NCI-H1436 treated with DMSO at 0.1 percent for 48 hours (cell line): Measurements from ENCODE around the gene GOLGB1.
"Not testable (repeated sequence)": the region's sequence is repeated elsewhere in the genome, so short reads cannot be mapped to it uniquely, and the experiment has no call there.

Experiments used
- DNase-seq: peaks from one replicate; lab custom pipeline; 2025; lab: John Stamatoyannopoulos, UW

Gene GOLGB1

DNA sequence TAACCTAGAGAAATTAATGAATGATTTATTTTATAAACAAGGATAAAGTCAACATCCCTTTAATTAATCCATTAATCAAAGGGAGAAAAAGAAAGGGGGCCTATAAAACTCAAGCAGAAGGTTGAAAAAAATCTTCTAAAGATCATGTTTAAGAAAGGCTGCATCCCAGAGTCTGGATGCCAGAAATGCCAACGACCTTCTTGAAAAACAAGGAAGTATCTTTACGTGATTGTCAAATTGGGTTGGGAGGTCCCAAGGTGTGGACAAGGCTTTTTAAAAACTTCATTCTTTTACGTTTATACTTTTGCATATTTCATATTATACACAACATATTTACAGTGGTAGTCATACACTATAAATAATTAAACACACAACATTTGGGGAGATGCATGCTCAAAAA is 1.6 kb downstream of the GOLGB1 start:
- no peak for DNase-seq

DNA sequence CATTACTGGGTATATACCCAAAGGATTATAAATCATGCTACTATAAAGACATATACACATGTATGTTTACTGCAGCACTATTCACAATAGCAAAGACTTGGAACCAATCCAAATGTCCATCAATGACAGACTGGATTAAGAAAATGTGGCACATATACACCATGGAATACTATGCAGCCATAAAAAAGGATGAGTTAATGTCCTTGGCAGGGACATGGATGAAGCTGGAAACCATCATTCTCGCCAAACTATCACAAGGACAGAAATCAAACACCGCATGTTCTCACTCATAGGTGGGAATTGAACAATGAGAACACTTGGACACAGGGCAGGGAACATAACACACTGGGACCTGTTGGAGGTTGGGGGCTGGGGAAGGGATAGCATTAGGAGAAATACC is 6.4 kb downstream of the GOLGB1 start:
- DNase-seq = not testable (repeated sequence)

DNA sequence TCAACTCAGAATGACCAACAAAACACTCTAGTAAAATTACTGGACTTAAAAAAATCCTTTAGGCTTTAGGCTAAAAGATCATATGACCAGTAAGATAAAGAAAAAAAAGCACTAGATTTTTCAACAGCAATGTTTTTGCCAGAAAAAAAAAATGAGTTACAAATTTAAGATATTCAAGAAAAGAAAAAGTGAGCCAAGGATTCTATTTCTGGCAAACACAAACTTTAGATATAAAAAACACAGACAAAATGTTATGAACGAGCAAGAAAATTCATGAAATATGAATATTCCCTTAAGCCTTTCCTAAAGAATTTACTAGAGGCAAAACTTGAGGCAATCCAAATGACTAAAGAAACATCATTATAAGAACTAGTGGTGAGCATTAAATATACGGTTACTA is 8.6 kb downstream of the GOLGB1 start:
- no peak for DNase-seq

DNA sequence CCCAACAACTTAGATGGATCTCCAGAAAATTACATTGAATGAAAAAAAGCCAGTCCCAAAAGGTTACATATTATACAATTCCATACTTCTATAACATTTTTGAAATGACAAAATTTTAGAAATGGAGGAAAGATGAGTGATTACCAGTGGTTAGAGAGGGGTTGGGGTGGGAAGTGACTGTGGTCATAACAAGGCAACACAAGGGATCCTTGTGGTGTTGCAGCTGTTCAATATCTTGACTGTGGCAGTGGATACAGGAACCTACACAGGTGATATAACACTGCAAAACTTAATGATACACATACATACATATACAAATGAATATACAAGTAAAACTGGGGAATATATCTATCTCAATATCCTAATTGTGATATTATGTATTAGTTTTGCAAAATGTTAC is 9.6 kb downstream of the GOLGB1 start:
- no peak for DNase-seq

DNA sequence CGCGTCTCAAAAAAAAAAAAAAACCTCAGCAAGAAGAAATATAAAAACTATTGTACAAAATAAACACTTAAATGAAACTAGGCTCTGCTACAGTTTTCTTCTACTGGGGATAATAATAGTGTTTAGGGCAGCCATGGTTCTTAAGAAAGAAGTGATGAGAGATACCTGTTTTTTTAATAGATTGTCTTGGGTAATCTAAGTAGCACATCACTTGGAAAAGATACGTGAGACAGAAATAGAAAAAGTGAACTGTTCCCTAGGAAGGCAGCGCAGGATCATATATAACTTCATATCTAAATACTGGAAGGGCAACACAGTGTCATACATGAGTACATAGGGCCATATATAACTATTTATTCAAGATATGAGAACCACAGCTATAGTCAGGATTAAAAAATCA is 11.9 kb downstream of the GOLGB1 start:
- DNase-seq = no peak

DNA sequence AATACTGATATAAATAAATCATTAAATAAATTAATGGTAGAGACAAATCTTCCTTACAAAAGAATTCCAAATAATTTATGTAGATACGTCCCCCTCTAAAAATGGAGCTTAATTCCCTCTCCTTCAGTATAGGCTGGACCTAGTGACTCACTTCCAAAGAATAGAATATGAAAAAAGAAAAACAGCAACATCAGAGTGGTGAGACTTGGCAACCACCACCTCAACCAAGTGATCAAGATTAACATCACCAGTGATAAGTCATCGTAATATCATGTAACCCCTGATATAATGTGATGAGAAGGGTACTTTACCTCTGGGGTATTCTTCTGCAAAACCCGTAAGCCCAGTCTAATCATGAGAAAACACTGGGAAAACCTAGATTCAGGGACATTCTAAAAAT is 13.4 kb downstream of the GOLGB1 start:
- DNase-seq = no peak

DNA sequence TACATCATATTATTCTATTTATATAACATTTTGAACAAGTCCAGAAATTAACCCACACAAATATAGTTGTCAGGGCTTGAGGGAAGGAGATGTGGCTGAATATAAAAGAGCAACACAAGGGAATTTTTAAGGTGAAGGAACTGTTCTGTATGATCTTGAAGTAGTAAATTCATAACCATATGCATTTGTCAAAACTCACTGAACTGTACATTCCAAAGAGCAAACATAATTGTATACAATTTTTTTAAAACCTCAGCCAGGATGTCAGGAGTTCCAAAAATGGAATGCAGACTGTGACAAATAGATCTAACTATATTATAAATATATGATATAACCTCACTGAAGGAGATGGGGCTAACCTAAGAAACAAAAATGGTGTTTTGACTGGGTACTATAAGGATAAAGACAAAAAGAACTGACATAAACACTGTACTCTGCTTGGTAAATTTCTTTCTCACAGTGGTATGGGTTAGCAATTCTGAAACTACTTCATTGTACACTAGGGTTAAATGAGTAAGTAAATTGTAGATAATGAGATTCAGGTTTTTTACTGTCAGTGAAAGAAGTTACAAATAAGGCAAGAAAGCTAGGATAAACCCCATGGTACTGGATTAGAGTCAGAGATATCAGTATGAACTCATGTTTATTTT is 14.4 kb downstream of the GOLGB1 start:
- DNase-seq = no peak

DNA sequence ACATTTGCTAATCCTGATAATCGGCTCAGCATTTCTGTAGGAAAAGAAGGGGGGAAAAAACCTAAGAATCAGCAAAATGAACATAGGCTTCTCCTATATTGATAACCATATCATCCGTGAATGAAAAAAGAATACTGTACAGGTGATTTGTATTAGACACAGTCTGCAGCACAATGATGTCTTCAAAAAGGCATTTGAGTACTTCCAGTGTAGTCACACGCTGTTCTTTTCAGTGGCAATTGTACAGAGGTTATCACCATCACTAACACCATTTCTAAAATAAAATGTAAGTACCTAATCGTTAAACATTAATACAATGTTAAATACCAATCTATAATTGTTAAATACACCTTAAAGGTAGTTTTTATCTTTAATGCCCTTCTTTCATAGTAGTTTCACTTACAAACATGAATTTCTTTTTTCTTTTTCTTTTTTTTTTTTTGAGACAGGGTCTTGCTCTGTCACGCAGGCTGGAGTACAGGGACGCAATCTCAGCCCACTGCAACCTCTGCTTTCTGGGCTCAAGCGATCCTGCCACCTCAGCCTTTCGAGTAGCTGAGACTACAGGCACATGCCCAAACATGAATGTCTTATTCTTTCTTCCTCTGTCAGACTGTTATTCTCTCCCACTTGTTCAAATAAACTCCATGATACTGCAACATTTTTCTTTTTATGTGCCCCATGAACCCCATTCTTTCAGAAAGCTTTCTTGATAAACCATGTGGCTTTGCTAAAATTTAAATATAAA is 18.4 kb downstream of the GOLGB1 start:
- DNase-seq = no peak

DNA sequence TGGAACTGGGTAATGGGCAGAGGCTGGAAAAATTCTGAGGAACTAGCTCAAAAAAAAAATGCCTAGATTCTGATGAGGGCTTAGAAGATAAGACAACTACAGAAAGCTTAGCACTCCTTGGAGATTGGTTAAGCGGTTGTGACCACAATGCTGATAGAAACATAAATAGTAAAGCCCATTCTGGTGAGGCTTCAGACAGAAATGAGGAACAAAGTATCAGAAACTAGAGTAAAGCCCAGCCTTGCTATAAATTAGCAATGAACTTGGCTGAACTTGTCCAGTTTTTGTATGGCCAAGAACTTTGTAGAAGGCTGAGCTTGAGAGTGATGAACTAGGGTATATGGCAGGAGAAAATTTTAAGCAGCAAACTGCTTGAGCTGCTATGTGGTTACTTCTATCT is 25.4 kb downstream of the GOLGB1 start:
- no peak for DNase-seq

DNA sequence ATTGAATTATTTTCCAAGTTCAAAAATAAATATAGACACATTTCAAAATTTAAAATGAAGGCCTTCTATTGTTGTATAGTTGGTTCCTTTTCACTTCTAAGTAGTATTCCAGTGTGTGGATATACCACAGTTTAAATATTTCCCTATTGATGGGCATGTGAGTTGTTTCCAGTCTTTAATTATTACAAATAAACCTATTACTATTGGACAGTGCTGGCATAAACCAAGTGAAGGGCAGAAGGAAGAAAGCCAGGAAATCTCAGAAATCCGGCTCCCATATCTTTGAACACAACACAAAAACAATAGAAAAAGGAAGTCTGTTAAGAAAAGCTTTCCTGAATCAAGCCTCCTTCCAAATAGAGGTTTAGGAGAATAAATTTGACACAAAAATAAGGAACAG is 26.1 kb downstream of the GOLGB1 start:
- no peak for DNase-seq

DNA sequence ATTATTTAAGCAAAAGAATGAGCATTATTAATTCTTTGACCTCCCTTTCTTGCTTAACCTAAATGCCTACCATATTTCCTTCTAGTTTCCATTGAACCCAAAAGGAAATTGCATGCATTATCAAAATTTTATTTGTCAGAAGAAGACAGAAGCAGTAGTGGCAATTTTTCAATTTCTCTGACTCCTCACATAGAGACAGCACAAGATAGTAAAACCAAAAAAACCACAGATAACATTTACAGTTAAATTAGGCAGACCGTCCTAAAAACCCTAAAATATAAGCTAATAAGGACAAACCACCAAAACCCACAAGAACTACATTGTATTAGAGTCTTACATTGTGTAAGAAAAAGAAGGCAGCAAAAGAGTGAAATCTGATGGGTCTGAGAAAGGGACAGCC is 27.1 kb downstream of the GOLGB1 start:
- no peak for DNase-seq

DNA sequence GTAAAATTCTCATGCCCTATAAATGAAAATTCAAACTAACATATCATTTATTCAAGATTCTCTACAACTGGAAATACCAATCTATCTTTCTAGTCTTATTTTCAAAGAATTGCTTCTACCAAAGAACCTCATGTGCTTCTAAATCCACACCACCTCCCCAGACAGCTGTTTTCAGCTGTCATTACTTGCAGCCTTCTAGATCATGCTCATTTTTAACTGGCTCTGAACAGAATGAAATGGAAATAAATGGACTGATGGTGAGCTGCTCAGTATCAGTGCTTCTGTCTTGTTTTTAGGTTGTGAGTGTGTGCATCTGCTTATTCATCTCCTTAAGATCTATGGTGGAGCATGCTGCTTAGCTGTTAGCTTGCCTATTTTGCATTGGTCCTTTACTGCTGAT is 29.4 kb downstream of the GOLGB1 start:
- no peak for DNase-seq

DNA sequence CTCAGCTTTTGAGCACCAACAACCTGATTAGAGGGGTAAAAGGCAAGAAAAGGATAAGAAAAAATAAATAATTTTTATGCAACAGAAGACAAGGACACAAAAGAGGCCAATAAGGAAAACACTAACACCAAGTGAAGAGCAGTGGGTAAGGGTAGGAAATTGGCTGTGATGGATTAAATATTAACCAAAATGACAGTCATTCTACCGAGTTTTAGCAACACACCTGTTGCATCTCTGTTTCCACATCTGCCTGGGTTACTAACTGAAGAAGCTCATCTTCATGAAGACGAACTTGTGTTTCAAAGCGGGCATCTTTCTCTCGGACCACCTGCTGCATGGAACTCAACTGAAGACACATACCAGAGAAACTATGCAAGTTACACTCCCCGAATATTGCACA is 30.1 kb downstream of the GOLGB1 start:
- no peak for DNase-seq

DNA sequence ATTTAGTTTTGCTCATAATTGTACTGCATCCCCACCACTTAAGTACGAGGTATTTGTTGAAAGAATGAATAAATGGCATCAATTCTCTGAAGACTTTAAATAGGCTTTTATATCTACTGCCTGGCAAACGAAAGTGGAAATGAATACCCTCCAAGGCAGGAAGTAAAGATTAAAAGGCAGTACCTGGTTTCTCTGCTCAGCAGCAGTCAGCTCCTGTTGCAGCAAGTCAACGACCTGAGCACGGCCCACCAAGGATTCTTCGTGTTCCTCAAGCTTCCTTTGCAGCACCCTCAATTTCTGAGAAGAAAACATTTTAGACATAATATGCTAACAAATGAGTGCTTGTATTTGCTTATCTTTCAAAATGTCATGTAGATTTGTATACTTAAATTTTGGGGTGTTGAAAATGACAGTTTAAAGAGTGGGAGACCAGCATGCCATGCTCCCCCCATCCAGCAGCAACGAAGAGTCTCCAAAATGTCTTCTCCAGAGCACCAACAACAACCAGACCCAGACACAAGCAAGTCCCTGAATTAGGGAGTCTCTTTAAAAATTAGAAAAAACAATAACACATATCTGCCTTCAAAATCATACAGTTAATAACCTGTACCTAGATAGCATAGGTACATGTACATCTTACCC is 31.2 kb downstream of the GOLGB1 start:
- DNase-seq = no peak

DNA sequence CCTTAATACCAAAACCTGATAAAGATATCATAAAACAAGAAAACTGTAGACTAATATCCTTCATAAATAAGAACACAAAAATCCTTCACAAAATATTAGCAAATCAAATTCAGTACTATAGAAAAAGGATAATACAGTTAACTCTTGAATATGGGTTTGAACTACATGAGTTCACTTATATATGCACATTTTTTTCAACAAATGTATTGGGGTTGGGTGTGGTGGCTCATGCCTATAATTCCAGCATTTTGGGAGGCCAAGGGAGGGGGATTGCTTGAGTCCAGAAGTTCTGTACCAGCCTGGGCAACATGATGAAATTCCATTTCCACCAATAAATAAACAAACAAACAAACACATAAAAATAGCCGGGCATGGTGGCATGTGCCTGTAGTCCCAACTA is 39.2 kb downstream of the GOLGB1 start:
- no peak for DNase-seq

DNA sequence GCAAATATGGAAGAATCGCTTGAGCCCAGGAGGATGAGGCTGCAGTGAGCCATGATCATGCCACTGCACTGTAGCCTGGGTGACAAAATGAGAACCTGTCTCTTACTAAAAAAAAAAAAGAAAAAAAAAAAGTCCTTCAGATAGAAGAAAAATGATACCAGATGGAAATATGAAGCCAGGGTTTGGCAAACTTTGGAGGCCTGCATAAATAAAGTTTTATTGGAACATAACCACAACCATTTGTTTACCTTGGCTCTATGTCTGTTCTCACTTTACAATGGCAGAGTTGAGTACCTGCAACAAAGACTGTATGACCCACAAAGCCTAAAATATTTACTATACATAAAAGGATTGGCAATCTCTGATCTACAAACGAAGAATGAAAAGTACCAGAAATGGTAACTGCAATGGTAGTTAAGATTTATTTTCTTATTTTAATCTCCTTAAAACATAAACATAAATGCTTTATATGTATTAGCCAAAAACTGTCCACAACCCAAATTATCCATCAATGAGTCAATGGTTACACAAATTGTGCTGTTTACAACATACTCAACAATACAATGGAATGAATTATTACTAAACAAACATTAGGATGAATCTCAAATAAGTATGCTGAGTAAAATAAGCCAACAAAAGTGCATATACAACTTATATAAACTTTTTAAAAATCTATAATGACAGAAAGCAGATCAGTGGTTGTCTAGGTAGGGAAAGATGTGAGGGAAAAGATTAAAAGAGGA is 41.8 kb downstream of the GOLGB1 start:
- no peak for DNase-seq

DNA sequence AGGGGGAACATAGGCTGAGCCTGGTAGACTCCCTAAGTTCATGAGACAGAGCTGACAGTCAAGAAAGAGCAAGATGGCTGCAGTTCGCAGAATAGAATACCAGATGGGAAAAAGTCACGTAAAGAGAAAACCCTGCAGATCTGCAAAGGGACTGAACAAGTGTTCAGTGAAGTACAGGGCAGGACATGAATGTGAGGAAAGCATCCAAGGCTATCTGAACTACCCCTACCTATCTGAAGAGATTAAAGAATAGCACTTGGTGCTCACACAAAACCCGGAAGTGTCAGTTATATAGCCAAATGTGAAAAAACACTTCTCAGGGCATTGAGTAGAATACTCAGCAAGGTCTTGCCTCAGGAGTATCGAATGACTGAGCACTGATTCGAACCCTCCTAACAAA is 44.0 kb downstream of the GOLGB1 start:
- DNase-seq = no peak

DNA sequence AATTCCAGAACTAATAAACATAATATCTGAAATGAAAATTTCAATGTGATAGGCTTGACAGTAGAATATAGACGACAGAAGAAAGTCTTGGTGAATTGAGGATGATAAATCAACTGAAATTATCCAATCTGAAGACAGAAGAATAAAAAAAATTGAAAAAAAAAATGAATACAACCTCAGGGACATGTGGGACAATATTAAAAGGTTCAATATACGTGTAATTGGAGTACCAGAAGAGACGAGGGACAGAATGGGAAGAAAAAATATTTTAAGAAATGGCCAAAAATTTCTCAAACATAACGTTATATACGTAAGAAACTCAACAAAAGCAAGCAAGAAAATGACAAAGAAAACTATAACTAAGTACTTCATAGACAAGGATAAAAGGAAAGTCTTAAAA is 45.6 kb downstream of the GOLGB1 start:
- no peak for DNase-seq

DNA sequence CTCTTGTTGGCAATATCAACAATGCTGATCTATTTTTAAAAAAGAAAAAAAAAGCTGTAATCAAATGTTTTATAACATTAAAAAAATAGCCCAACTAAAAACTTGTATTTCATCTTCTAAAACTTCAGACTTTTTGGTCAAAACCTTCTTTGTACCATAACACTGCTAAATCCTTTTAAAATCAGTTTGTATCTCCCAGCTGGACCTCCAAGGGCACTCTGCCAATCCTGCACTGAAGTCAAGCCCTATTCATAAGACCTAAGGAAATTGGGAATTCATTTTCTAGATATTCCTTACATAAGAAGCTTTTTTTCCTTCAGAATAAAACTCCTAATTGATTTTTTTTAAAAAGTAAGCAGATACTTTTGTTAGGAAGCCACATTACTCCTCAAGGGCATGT is 50.6 kb downstream of the GOLGB1 start:
- no peak for DNase-seq

DNA sequence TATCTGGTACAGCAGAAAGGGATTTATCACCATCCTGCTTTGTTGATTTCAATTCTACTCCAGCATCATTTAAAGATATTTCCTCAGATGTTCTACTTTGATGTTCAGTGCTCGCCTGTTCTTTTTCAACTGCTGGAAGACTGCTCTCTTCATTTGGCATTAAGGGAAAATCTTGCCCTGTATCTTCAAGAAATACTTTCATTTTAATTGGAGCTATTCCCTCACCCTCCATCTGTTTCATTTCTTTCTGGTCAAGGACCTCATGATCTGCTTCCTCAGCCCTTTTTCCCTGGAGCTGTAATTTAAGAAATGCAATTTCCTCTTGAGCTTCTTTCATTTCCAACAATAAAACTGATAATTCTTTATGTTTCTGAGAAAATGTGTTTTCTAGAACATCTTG is 51.1 kb downstream of the GOLGB1 start:
- DNase-seq = no peak

DNA sequence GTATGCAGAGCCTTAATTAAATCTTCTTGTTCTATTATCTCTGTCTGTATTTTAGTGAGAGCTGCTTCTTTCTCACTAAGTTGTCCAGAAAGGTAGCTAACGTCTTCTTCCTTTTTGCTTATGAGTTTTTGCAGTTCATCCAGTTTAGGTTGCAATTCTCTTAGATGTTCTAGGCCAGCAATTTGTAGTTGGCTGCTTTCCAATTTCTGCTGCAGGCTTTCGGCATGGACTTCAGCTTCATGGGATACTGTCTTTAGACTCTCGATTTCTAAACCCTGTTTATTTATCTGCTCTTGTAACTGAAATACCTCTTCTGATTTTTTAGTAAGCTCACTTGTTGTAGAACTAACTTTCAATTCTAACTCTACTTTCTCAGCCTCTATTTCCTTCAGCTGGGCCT is 53.4 kb downstream of the GOLGB1 start:
- no peak for DNase-seq

DNA sequence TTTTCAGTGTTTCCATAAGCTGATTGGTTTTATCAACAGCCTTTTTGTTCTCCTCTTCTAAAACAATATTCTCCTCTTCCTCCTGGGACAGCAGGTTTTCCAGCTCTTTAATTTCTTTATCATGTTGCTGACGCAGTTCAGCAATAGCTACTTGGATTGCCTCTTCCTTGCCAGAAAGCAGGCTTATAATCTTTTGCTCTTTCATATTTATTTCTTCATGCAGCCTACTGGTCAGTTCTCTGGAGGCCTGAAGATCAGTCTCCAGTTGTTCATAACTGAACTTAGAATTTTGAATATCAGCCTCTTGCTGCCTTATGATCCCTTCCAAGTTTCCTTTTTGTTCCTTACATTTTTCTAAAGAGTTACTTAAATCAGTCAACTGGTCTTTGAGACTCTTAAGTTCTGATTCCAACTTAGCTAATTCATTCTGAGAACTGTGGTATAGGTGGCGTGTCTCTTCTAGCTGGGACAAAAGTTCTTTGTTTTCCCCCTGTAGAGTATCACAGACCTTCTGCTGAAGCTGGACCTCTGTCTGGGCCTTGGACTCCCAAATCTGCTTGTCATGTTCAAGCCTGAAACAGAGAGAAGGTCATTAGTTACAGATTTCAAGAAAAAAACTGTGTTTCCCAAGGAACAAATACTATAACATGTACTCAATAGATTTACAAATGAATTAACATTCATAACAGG is 57.4 kb downstream of the GOLGB1 start:
- no peak for DNase-seq
